DND-41 (cell line): ENCODE measurements around the gene LSP1.

ENCODE experiments used
- ATAC-seq: fragments of 200-7000 bp; cut with Tn5 transposase; 3 replicates; pipeline ENCODE4 v1.9.1; 2021; ENCODE audit warnings: low read depth; ENCODE audit not compliant: insufficient read depth
- DNase-seq: peaks from one replicate; pipeline ENCODE4 v3.0.0-alpha.2; 2020
- H2AFZ ChIP-seq: 2 replicates; pipeline ENCODE4 v1.6.0; 2012; ENCODE audit warnings: low read depth, low read length
- H3K27ac ChIP-seq: 2 replicates; pipeline ENCODE4 v1.5.1; 2012; ENCODE audit warnings: low read length, inconsistent platforms
- H3K27me3 ChIP-seq: fragments of 200-600 bp; sonication (generic); 2 replicates; pipeline ENCODE4 v1.6.0; 2012; ENCODE audit warnings: low read length, mild to moderate bottlenecking, inconsistent platforms; ENCODE audit not compliant: insufficient read depth, poor library complexity
- H3K36me3 ChIP-seq: 2 replicates; pipeline ENCODE4 v1.5.1; 2012; ENCODE audit warnings: low read length, inconsistent platforms; ENCODE audit not compliant: insufficient read depth
- H3K4me1 ChIP-seq: 2 replicates; pipeline ENCODE4 v1.5.1; 2012; ENCODE audit warnings: mild to moderate bottlenecking, low read length; ENCODE audit not compliant: insufficient read depth
- H3K4me2 ChIP-seq: 2 replicates; pipeline ENCODE4 v1.6.0; 2012; ENCODE audit warnings: mild to moderate bottlenecking, moderate library complexity, low read length, inconsistent platforms; ENCODE audit not compliant: insufficient read depth
- H3K4me3 ChIP-seq, 2 experiments: fragments of 200-600 bp in 1 of 2; shearing (Covaris generic) in 1 of 2; 2 replicates each; pipeline ENCODE4 v1.5.1; 2012 to 2016; ENCODE audit warnings: inconsistent platforms in 2 of 2, low read length in 2 of 2, mild to moderate bottlenecking in 2 of 2, low read depth in 1 of 2, moderate library complexity in 1 of 2
- H3K79me2 ChIP-seq: 2 replicates; pipeline ENCODE4 v1.6.0; 2012; ENCODE audit warnings: low read length, inconsistent platforms; ENCODE audit not compliant: insufficient read depth
- H3K9ac ChIP-seq: 2 replicates; pipeline ENCODE4 v1.6.0; 2012; ENCODE audit warnings: low read depth, mild to moderate bottlenecking, inconsistent platforms, low read length, moderate library complexity
- H3K9me3 ChIP-seq: 2 replicates; pipeline ENCODE4 v1.5.1; 2012; ENCODE audit warnings: low read length, moderate library complexity, mild to moderate bottlenecking, inconsistent platforms; ENCODE audit not compliant: insufficient read depth, severe bottlenecking
- H4K20me1 ChIP-seq: 2 replicates; pipeline ENCODE4 v1.6.0; 2012; ENCODE audit warnings: low read length; ENCODE audit not compliant: insufficient read depth
- EZH2 ChIP-seq: IDR thresholded peaks from 3 replicates; pipeline ENCODE4 v1.6.1; 2012; ENCODE audit warnings: borderline replicate concordance, low read depth, mild to moderate bottlenecking, moderate library complexity, low read length, inconsistent platforms; ENCODE audit not compliant: severe bottlenecking
- TF ChIP-seq, protein P1 (sequence below): IDR thresholded peaks from 2 replicates; pipeline ENCODE4 v1.5.1; 2012; ENCODE audit warnings: borderline replicate concordance, low read length, moderate library complexity, mild to moderate bottlenecking; ENCODE audit not compliant: poor library complexity, severe bottlenecking; ENCODE audit errors: extremely low read depth

LSP1 gene

DNA sequence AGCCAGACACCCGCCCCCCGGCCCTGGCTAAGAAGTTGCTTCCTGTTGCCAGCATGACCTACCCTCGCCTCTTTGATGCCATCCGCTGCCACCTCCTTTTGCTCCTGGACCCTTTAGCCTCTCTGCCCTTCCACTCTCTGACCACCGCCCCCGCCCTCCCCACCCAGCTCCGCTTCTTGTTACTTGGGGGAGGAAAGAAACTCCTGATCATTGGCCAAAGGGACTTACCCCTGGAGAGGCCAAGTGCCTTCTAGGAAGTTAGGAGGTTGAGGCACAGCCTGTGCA is 38.9 kb downstream of the LSP1 start, which contains the start of gene PRR33:
TSS of gene PRR33 (minus strand) at position 65 of the 285 bp plus-strand sequence. CDS start 1,311 bp downstream, outside the sequence.
- peak within 1 kb of the TSS; percentile 90; the same call in 1 of the 2 replicates for H3K27ac ChIP-seq
- H3K36me3 ChIP-seq = no peaks in the 10 kb centered on the region; the same call in 1 of the 2 replicates
- no peaks in the 10 kb centered on the region for H3K27me3 ChIP-seq
- H3K9ac ChIP-seq = peak within 1 kb of the TSS; percentile 69
- DNase-seq (no peak), ATAC-seq (no peak)
- H4K20me1 ChIP-seq = no peaks in the 10 kb centered on the region
- no peak within 1 kb of the TSS for H2AFZ ChIP-seq
- peaks cover 41% of the 10 kb centered on the region for H3K4me1 ChIP-seq
- TF ChIP-seq, protein P1, sequence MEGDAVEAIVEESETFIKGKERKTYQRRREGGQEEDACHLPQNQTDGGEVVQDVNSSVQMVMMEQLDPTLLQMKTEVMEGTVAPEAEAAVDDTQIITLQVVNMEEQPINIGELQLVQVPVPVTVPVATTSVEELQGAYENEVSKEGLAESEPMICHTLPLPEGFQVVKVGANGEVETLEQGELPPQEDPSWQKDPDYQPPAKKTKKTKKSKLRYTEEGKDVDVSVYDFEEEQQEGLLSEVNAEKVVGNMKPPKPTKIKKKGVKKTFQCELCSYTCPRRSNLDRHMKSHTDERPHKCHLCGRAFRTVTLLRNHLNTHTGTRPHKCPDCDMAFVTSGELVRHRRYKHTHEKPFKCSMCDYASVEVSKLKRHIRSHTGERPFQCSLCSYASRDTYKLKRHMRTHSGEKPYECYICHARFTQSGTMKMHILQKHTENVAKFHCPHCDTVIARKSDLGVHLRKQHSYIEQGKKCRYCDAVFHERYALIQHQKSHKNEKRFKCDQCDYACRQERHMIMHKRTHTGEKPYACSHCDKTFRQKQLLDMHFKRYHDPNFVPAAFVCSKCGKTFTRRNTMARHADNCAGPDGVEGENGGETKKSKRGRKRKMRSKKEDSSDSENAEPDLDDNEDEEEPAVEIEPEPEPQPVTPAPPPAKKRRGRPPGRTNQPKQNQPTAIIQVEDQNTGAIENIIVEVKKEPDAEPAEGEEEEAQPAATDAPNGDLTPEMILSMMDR = no peak
- no peak for TF ChIP-seq EZH2
- peak within 1 kb of the TSS; percentile 83 for H3K4me2 ChIP-seq
- no peaks in the 10 kb centered on the region for H3K9me3 ChIP-seq
- H3K79me2 ChIP-seq = peaks cover 7% of the 10 kb centered on the region; the same call in 1 of the 2 replicates
- peak within 1 kb of the TSS in 1 of 2 experiments; percentile 59; a peak in 1 of 4 replicates for H3K4me3 ChIP-seq

DNA sequence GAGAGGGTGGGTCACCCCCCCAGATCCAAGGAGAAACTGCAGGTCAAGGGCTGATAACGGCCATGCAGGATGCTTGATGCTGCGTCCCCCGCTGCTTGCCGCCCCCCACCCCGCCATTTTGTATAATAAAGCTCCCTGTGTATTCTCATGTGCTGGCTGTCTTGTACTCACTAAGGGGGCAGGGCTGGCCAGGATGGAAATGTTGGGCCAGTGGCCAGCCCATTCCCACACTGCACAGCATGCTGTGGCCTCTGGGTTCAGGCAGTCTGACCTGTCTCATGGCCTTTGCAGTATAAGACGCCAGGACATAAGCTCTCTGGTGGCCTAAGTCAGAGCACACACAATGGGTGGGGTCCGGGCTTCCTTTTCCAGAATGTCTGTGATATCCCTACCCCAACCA is 39.2 kb downstream of the LSP1 start:
- Histone ChIP-seq H3K79me2 (peaks cover 7% of the 10 kb centered on the region; the same call in 1 of the 2 replicates), H3K27me3 (no peaks in the 10 kb centered on the region), H3K27ac (no peak overlapping the region), H3K36me3 (no peaks in the 10 kb centered on the region; the same call in 1 of the 2 replicates), H3K9me3 (no peaks in the 10 kb centered on the region), H3K9ac (no peak overlapping the region), H3K4me1 (peaks cover 41% of the 10 kb centered on the region), H4K20me1 (no peaks in the 10 kb centered on the region), H3K4me3 (no peak overlapping the region), H3K4me2 (no peak overlapping the region), H2AFZ (no peak overlapping the region)
- no peak for TF ChIP-seq EZH2
- TF ChIP-seq, protein P1 = no peak
- no peak for DNase-seq
- ATAC-seq = no peak

DNA sequence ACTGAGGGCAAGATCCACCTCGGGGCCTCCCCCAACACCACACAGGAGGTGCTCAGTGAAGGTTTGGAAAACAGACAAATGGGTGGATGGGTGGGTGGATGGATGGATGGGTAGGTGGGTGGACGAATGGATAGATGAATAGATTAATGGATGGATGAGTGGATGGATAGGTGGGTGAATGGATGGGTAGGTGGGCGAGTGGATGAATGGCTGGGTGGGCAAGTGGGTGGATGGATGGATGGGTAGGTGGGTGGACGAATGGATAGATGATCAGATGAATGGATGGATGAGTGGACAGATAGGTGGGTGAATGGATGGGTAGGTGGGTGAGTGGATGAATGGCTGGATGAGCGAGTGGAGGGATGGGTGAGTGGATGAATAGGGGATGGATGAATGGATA is 39.7 kb downstream of the LSP1 start:
- TF ChIP-seq, protein P1 = no peak
- TF ChIP-seq EZH2 = no peak
- Histone ChIP-seq H3K27me3 (peaks cover 4% of the 10 kb centered on the region), H3K4me2 (no peak overlapping the region), H3K36me3 (no peaks in the 10 kb centered on the region; the same call in 1 of the 2 replicates), H4K20me1 (no peaks in the 10 kb centered on the region), H3K4me3 (no peak overlapping the region), H3K9ac (no peak overlapping the region), H3K27ac (no peak overlapping the region), H3K4me1 (peaks cover 41% of the 10 kb centered on the region), H3K79me2 (peaks cover 7% of the 10 kb centered on the region; the same call in 1 of the 2 replicates), H3K9me3 (no peaks in the 10 kb centered on the region), H2AFZ (no peak overlapping the region)
- no peak for ATAC-seq
- DNase-seq = no peak
